ENCODE results near the gene DIAPH3.

DIAPH3 gene

GRCh38 chr13:59706101-59706976 is 457.4 kb downstream of the DIAPH3 start:
- ChIA-PET CTCF (interaction anchor here (0.7 kb wide), 1 partner anchor 16 kb away, joined by 3 read pairs; no protein-coding TSS in a partner anchor), POLR2A (no interaction called here)
- TF ChIP-seq ZNF513 (tag by site-specific recombination; IDR thresholded peaks at IDR 0.05), result no peak
- TF ChIP-seq ZNF175 (tag by site-specific recombination; IDR thresholded peaks at IDR 0.05), result no peak
- TF ChIP-seq ZNF521 (tag by site-specific recombination; IDR thresholded peaks at IDR 0.05), result no peak
- TF ChIP-seq ZNF221 (tag by site-specific recombination; IDR thresholded peaks at IDR 0.05; ENCODE audit: borderline replicate concordance), result no peak
- TF ChIP-seq ZBTB21 (tag by site-specific recombination; IDR thresholded peaks at IDR 0.05), result no peak
- no peak for TF ChIP-seq REST (tag by site-specific recombination; IDR thresholded peaks at IDR 0.05)
- no peak for TF ChIP-seq ZNF350 (tag by site-specific recombination; IDR thresholded peaks at IDR 0.05)
- TF ChIP-seq KLF7 (tag by site-specific recombination; IDR thresholded peaks at IDR 0.05; ENCODE audit: borderline replicate concordance), result no peak
- no peak for TF ChIP-seq ZNF510 (tag by site-specific recombination; IDR thresholded peaks at IDR 0.05; ENCODE audit: insufficient replicate concordance)
- Histone ChIP-seq H3K9me3 (ENCODE audit: control insufficient read depth, insufficient read depth, low read depth, low read length) (no peaks in the 10 kb centered on the region), H3K4me1 (ENCODE audit: control insufficient read depth, insufficient read depth, low read length) (peaks cover 2% of the 10 kb centered on the region; the same call in 1 of the 2 replicates), H3K36me3 (ENCODE audit: control insufficient read depth in 2 of 2, insufficient read depth in 1 of 2, low read length in 2 of 2) (no peaks in the 10 kb centered on the region), H3K27ac (ENCODE audit: extremely low read depth, low read depth, low read length) (no peak overlapping the region), H3K4me3 (ENCODE audit: low read depth, low read length) (no peak overlapping the region)

- Histone ChIP-seq H3K36me3 (ENCODE audit: control insufficient read depth in 2 of 2, insufficient read depth in 1 of 2, low read length in 2 of 2) (no peaks in the 10 kb centered on the region), H3K9me3 (ENCODE audit: control insufficient read depth, insufficient read depth, low read depth, low read length) (no peaks in the 10 kb centered on the region), H3K4me3 (ENCODE audit: low read depth, low read length) (no peak overlapping the region), H3K27ac (ENCODE audit: extremely low read depth, low read depth, low read length) (no peak overlapping the region), H3K4me1 (ENCODE audit: control insufficient read depth, insufficient read depth, low read length) (no peaks in the 10 kb centered on the region)
- POLR2A ChIA-PET, result no interaction called here
- CTCF ChIA-PET, result no interaction called here
- no peak for TF ChIP-seq ZNF558 (tag by site-specific recombination; IDR thresholded peaks at IDR 0.05)
- no peak for TF ChIP-seq ZBTB44 (tag by site-specific recombination; IDR thresholded peaks at IDR 0.05)
- TF ChIP-seq EGR2 (tag by site-specific recombination; IDR thresholded peaks at IDR 0.05; ENCODE audit: low read depth), result no peak
- TF ChIP-seq ZBTB6 (tag by site-specific recombination; IDR thresholded peaks at IDR 0.05), result no peak
- TF ChIP-seq ZNF214 (tag by site-specific recombination; IDR thresholded peaks at IDR 0.05; ENCODE audit: borderline replicate concordance), result no peak
- TF ChIP-seq ZNF621 (tag by site-specific recombination; IDR thresholded peaks at IDR 0.05), result no peak
- TF ChIP-seq ZBTB21 (tag by site-specific recombination; IDR thresholded peaks at IDR 0.05), result no peak
- no peak for TF ChIP-seq ZNF549 (tag by site-specific recombination; IDR thresholded peaks at IDR 0.05)
- TF ChIP-seq TRIM28 (IDR thresholded peaks at IDR 0.05; ENCODE audit: borderline replicate concordance, low read length), result no peak
- no peak for TF ChIP-seq ZNF76 (tag by site-specific recombination; IDR thresholded peaks at IDR 0.05; ENCODE audit: borderline replicate concordance, low read depth)
- no peak for TF ChIP-seq ZNF660 (tag by site-specific recombination; IDR thresholded peaks at IDR 0.05)
- TF ChIP-seq ZNF530 (tag by site-specific recombination; IDR thresholded peaks at IDR 0.05; ENCODE audit: low read depth), result no peak
- no peak for TF ChIP-seq ZNF560 (tag by site-specific recombination; IDR thresholded peaks at IDR 0.05; ENCODE audit: borderline replicate concordance)
- TF ChIP-seq ZNF18 (tag by site-specific recombination; IDR thresholded peaks at IDR 0.05), result no peak
- TF ChIP-seq ZNF544 (tag by site-specific recombination; IDR thresholded peaks at IDR 0.05), result no peak
- TF ChIP-seq ZNF843 (tag by site-specific recombination; IDR thresholded peaks at IDR 0.05), result no peak
- TF ChIP-seq ZNF610 (tag by site-specific recombination; IDR thresholded peaks at IDR 0.05; ENCODE audit: borderline replicate concordance), result no peak
Measured at GRCh38 chr13:59702269-59702668, 461.5 kb downstream of the DIAPH3 start.
